Kidney glomerular epithelial cell (primary cell): ENCODE results near the gene SPINK9.
A peak's percentile ranks its signal among the peaks of the same experiment; 100 is the strongest.
"Not testable (repeated sequence)": the region's sequence is repeated elsewhere in the genome, so short reads cannot be mapped to it uniquely, and the experiment has no call there.

Experiments used
- DNase-seq: peaks from one replicate; lab custom pipeline; 2025; lab: John Stamatoyannopoulos, UW

The SPINK9 gene, protein sequence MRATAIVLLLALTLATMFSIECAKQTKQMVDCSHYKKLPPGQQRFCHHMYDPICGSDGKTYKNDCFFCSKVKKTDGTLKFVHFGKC

DNA sequence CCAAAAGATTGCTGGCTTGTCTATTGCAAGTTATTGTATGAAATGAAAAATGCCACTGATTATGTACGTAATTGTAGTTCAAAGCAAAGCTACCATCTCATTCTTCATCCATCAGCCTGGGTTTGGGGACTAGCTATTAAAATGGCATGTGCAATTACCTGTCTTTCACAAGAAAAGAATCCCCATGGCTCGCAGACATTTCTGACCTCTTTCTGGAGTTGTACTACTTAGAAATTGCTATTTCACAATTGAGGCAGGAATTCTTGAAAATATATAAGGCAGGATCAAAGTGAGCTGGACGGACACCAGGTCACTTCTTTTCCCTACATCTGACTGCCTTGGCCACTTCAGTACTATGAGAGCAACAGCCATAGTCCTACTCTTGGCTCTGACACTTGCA, at the start of gene SPINK9:
SPINK9 (plus strand) TSS at position 301 of the 400 bp plus-strand sequence; CDS start at position 356, 55 bp downstream.
- DNase-seq, result no peak

- DNase-seq, result peak; percentile 9
These were observed 44.8 kb upstream of the SPINK9 start for GRCh38 chr5:148290271-148291195.

- no peak for DNase-seq
These were observed 37.6 kb upstream of the SPINK9 start for GRCh38 chr5:148297731-148298130.

DNA sequence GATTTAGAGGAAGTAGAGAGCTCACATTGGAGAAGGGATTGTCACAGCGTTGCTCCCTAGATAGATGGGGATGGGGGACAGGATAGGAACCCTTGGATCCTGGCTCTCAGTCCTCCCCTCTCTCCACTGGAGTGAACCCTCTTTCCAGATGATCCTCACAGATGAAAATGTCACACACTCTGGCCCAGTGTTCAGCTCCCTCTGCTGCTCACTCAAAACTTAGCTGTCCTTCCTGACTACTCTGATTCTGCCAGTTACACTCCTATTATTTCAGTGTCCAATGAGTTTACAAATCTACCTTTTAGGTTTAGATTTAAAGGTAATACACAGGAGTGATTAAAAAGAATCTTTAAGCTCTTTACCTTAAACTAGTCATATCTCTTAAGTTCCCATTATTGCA, 28.9 kb upstream of the SPINK9 start:
- DNase-seq, result no peak

DNA sequence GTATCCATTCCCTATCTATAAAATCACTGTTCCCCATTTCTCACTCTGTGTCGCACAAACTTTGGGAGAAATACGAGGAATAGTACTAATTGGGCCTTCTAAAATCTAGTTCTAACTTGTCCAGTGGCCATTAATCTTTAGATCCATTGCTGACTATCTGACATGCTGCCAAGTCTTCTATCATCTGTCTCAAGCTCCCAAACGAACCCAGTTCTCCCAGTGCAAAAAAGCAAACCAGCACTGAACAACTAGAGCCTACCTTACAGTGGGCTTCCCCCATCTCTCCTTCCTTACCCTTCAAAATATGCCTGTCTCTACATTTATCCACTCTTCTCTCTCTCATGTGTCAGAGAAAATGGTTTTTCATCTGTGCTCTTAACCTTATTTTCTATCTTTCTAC, 26.3 kb upstream of the SPINK9 start:
- DNase-seq, result no peak

- no peak for DNase-seq
These were observed 25.6 kb upstream of the SPINK9 start for GRCh38 chr5:148309746-148310145.

DNA sequence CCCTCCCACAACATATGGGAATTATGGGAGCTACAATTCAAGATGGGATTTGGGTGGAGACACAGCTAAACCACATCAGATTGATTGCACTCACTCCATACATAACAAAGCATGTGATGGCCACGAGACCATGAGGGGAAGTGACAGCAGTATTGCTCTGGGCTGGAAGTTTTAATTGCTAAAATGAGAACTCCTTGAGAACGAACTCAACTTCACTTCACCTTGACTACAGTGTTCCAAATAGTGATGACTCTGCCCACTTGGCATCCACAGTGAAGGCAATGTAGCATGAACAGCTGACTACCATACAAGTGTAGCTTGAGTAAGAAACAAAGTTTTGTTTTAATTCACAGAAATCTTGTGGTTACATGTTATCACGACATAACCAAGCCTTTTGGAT, 23.9 kb upstream of the SPINK9 start:
- DNase-seq, result peak; percentile 7

DNA sequence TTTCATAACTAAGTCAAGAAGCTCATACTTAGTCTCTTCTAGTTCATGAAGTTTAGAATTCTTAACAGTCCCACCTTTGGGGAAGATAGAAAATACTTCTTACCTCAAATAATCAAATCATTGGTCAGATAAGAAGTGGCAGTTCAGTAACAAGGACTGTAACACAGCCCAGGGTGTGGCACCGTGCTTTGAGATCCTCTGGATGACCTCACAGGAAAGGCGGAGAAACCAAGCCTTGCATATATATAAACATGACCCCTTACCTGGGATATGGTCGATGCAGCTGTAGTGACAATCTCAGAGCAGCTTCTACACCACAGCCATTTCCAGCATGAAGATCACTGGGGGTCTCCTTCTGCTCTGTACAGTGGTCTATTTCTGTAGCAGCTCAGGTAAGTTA, 23.2 kb upstream of the SPINK9 start, which contains the start of gene SPINK7:
SPINK7 (plus strand) TSS at position 271 of the 400 bp plus-strand sequence; CDS start at position 332, 61 bp downstream.
- DNase-seq, result no peak

- no peak for DNase-seq
These were observed 21.2 kb upstream of the SPINK9 start for GRCh38 chr5:148314187-148314586.

DNA sequence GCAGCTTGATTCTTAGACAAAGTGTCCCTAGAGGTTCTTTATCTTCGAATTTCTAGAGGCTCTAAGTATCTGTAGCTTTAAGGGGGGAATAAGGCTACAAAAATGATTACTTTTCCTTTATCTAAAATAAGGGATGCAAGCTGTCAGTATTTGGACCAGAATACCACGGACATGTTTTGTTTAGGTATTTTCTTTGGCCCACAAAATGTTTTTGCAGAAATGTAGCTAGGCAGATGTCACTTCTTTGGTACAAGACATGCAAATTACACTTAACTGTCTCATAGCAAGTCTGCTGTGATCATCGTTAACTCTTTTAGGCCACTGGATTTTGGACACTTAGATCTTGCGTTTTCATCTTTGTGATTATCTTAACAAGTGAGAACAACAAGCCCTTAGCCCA, 20.6 kb upstream of the SPINK9 start:
- no peak for DNase-seq

DNA sequence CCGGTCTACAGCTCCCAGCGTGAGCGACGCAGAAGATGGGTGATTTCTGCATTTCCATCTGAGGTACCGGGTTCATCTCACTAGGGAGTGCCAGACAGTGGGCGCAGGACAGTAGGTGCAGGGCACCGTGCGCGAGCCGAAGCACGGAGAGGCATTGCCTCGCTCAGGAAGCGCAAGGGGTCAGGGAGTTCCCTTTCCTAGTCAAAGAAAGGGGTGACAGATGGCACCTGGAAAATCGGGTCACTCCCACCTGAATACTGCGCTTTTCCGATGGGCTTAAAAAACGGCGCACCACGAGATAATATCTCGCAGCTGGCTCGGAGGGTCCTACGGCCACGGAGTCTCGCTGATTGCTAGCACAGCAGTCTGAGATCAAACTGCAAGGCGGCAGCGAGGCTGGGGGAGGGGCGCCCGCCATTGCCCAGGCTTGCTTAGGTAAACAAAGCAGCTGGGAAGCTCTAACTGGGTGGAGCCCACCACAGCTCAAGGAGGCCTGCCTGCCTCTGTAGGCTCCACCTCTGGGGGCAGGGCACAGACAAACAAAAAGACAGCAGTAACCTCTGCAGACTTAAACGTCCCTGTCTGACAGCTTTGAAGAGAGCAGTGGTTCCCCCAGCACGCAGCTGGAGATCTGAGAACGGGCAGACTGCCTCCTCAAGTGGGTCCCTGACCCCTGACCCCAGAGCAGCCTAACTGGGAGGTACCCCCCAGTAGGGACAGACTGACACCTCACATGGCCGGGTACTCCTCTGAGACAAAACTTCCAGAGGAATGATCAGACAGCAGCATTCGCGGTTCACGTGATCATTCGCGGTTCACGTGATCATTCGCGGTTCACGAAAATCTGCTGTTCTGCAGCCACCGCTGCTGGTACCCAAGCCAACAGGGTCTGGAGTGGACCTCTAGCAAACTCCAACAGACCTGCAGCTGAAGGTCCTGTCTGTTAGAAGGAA, 15.1 kb upstream of the SPINK9 start:
- DNase-seq, result not testable (repeated sequence)

DNA sequence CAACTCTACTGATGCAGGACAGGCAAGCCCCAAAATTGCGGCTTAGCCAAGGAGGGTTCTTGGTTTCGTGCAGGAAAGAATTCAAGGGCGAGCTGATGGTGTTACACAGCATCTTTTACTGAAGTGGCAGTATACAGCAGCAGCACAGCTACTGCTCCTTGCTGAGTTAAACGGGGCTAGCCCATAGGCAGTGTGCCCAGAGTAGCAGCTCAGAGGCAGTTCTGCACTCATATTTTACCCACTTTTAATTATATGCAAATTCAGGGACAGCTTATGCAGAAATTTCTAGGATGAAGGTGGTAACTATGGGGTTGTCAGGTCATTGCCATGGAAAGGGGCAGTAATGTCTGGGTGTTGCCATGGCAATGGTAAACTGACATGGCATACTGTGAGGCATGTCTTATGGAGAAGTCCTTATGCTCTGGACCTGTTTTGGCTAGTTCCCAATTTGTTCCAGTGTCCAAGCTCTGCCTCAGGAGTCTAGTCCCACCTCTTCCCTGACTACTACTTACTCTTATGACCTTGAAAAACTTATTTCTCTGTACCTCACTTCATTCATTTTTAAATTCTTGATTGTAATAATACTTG, 2.0 kb upstream of the SPINK9 start:
- DNase-seq, result no peak

GRCh38 chr5:148336704-148337435, 1.5 kb downstream of the SPINK9 start:
- no peak for DNase-seq

GRCh38 chr5:148342371-148343045, 7.1 kb downstream of the SPINK9 start:
- DNase-seq, result no peak

- DNase-seq, result no peak
These were observed 7.7 kb downstream of the SPINK9 start for GRCh38 chr5:148343046-148343407.

DNA sequence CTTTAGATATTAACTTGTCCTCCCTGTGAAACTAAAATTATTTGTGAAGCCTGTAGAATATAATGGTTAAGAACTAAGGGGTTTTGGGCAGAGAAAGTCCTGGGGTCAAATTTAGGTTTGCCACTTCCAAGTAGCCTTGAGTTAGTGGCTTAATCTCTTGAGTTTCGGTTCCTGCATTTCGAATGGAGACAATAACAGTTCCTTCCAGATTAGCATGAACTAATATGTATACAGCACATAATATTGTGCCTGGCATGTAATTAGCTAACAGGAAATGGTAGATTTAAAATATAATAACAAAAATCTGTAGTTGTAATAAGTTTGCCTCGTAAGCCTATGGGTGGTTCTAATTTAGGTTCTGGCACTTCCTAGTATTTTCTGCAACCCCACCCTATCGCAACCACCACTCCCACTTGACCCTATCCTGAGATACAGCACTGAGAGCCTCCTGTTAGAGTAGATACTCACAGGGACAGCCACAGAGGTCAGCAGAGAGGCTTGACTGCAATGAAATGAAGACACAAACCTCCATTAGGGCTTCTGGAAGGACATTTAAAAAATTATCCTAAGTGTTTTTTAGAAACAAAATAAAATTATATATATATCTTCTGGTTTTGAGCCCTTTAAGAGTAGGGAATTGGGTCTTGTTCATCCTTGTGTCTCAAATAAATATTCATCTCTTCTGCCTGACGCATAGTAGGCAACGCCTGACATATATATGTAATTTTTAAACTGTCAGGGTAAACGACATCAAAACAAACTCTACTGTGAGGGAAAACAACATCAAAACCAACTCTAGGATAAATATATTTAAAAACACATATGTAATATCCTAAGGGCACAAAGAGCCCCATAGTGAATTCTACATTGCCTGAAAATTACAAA, 8.5 kb downstream of the SPINK9 start:
- DNase-seq, result no peak

DNA sequence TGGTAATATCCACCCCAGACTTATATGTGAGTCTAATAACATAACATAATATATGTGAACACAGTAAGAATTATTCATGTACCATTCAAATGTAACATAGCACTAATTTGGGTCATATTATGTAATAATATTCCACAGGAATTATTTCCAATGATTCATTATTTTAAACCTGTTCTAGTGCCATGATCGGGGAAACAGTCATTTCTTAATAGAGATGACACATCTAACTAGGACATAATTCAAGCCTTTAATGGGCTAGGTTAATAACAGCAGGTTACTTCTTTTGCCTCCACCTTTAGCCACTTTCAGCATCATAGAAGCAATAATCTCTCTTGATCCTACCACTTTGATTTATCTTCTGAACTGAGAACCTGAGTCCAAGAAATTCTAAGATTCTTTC, 12.3 kb downstream of the SPINK9 start:
- no peak for DNase-seq

DNA sequence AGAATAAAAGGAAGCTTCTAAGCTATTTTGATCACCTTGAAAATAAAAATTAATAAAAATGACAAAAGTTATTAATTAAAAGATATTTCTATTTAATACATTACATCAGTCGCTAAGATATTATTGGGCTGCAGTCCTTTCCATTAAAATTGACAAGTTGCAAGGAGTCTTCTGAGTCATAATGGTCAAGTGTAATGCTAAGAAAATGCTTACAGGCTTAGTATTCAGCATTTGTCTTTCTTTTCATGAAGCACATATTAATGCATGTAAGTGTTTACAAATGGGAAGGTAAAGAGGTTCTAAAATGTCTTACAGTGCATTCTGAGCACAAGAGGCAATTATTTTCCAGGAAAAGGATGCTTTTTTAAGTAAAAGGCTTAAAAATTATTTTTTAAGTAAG, 17.3 kb downstream of the SPINK9 start:
- DNase-seq, result peak; percentile 5

GRCh38 chr5:148353634-148354033, 18.3 kb downstream of the SPINK9 start:
- no peak for DNase-seq

DNA sequence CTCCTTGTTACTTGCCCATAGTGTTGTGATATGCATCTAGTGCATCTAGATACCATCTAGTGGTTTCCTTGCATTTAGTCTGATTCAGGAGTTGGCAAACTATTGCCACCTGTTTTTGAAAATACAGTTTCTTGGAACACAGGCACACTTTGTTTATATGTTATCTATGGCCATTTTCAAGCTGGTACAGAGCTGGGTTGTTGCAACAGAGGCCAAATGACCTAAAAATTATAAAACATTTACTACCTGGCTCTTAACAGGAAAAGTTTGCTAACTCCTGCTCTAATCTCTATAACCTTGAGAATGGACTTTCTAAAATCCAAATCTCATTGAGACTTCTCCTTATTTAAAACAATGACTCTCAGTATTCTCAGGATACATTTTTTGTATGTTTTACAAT, 29.0 kb downstream of the SPINK9 start:
- no peak for DNase-seq
